GM18507 (cell line): ENCODE results near the gene OPTC.
"Not testable (repeated sequence)": the region's sequence is repeated elsewhere in the genome, so short reads cannot be mapped to it uniquely, and the experiment has no call there.

Experiments
- DNase-seq: peaks from one replicate; pipeline ENCODE4 v3.0.0; 2011; ENCODE audit warnings: low read depth; ENCODE audit not compliant: insufficient read length; ENCODE audit errors: extremely low spot score
- FAIRE-seq: peaks from 2 replicates; lab custom pipeline; 2011; peaks lifted over from hg19 to GRCh38; lab: Jason Lieb, UNC

OPTC gene, protein sequence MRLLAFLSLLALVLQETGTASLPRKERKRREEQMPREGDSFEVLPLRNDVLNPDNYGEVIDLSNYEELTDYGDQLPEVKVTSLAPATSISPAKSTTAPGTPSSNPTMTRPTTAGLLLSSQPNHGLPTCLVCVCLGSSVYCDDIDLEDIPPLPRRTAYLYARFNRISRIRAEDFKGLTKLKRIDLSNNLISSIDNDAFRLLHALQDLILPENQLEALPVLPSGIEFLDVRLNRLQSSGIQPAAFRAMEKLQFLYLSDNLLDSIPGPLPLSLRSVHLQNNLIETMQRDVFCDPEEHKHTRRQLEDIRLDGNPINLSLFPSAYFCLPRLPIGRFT

DNA sequence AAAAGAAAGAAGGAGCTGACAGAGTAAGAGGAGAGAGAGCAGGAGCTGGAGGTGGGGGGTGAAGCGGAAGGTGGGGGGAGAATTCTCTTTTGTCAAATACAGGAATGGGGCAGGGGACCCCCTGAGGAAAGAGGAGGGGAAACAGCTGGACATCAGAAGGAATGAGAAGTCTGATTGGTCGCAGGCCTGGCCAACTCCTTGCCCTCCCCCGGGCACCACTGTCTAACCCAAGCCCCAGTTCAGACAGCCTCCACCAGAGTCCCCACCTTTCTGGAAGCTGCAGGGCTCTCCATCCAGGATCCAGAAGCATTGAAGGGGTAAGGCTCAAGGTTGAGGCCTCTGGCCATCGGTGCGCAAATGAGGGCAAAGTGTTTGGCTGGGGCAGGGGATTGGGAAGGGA lies at the start of gene OPTC:
Gene OPTC, plus strand, starts transcription at position 253 of the 400 bp plus-strand sequence. CDS start 1,853 bp downstream, outside the sequence.
- DNase-seq = no peak
- no peak for FAIRE-seq

DNA sequence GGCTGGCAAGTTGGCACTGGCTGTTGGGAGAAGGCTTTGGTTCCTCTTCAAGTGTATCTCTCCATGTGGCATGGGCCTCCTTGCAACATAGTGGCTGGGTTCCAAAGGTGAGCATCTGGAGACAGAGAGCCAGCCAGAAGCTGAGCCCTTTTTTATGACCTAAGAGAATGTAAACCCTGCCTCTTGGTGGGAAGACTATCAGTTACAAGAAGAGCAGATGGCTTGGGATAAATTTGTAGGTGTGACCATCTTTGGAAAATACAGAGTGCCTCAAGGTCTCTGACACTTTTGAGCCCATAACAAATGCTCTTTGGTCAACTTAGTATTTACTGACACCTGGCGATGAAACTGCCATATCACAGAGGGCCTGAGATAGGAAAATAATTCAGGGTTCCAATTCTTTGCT lies 49.8 kb upstream of the OPTC start:
- FAIRE-seq = no peak
- no peak for DNase-seq

DNA sequence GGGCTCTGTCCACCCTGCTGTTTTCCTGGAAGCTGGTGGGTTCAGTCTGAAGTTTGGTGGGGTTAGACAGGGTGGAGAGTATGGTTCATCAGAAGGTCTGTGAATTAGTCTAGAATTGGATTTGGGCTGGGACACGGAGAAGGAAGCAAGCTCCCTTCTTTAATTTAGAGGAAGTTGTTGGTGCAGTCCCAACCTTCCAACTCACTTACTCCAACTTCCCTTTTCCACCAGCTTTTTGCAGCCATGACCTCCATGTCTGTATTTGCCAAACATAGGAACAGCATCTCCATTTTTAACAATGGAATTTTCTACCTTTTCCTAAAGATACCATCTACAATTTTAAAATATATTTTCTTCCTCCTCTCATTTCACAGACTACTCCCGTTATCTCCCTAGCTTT lies 46.8 kb upstream of the OPTC start:
- FAIRE-seq (no peak), DNase-seq (no peak)

DNA sequence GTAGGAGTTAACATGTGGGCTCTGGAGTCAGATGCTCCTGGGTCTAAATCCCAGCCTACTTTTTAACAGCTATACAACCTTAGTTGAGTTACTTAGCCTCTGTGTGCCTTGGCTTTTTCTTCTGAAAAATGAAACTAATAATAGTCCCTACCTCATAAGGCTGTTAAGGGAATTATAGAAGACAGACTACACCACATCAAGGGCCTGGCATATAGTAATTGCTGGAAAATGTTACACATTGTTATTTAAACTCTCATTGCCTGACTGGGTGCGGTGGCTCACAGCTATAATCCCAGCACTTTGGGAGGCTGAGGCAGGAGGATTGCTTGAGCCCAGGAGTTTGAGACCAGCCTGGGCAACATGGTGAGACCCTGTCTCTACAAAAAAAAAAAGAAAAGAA lies 46.4 kb upstream of the OPTC start:
- DNase-seq, FAIRE-seq: not testable (repeated sequence)

DNA sequence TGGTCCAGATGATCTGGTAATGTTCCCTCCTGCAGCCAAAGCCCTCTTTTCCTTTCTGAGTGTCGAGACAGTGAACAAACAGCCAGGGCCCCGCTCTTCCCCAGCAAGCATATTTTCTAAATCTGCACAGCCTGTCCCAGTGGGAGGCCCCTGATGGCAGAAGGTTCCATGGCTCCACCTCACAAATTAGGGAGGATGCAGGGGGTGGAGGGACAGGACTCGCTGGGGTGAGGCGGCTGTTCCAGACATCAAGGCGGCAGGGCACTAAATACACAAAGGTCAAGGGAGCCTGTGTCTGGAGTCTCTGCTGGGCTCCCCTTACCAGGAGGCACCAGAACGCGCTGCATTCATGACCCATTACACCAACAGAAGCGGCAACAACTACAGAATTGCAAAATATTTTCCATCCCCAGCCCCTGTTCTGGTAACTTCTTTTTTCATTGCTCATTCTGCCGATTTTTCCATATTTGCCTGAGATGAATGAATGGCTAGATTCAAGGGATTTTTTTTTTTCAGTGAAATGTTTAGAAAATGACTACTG lies 45.4 kb upstream of the OPTC start:
- no peak for FAIRE-seq
- no peak for DNase-seq

DNA sequence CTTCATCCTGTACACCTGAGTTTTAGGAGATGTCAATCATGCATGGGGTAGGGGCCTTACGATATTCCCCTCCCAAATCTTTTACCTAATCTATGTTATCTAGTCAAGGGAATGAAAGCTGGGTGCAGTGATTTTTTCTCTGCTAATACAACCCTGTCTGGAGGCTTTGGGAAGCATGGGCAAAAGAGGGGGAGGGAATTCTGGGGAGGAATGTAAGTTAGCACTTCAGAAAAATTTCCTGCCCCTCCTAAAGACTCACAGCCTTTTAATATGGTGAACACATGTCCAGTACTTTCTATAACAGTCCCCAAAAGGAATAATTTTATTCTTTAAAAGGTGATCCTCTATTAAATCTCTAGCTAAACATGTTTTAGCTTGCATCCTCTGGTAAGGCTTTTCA lies 44.0 kb upstream of the OPTC start:
- FAIRE-seq = no peak
- no peak for DNase-seq

DNA sequence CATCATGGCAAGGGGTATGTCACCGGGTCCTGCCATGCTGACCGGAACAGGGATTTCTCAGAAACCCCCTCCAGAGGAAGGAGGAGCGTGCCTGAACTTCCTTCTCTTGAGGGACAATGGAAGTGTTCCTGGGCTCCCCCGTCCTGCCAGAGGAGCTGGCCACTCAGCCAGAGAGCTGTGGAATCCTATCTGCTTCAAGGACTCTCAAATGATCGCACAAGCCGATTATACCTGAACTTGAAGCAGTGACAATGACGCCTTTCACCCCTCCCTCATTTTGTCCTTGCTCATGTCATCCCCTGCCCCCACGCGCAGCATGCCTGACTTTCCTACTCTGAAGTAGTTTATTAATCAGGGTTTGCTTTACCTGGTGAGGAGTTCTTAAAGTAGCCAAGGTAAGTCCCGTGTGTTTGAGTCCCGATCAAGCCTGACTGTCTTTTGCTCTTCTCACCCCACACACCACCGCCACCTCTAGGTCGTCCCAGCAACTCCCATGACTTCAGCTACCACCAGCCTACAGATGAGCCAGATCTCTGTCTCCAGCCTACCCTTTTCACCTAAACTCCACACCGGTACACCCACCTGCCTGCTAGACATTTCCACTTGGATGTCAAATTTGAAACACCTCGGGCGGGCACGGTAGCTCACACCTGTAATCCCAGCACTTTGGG lies 43.3 kb upstream of the OPTC start:
- DNase-seq (no peak), FAIRE-seq (no peak)

DNA sequence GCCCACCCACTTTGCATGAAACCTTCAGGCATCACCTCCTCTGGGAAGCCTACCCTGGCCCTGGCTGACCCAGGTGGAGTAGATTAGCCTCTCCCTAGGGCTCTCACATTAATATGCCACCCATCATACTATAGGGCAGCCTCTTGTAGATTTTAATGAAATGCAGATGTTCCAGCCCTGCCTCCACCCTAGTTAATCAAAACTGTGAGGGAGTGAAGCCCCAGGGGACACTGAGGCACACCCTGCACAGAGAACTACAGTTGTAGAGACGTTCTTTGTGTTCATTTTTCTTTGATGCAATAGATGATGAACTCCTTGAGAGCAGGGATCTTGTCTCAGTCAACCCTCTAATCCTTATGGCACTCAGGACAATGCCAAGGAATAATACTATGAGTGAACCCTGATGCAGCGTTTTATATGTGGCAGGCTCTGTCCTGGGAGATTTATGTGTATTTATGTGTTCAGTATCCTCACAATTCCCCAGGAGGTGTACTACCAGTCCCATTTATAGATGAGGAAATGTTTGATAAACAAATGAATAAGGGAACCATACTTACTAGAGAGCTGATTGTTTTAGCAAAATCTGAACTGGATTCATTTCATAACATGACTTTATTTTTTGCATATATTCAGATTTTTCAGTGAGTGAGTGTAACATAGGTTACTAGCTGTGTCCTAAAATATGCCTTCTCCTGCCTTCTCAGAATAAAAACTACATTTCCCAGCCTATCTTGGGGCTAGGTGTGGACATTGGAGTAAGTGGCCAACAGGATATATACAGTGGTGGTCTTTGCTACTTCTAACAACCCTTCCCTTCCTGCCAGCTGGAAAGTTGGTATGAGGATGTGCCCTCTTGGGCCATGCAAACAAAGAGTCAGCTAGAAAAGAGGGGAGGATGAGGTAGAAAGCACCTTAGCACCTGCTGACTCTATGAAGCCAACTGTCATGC lies 41.8 kb upstream of the OPTC start:
- FAIRE-seq (no peak), DNase-seq (no peak)

DNA sequence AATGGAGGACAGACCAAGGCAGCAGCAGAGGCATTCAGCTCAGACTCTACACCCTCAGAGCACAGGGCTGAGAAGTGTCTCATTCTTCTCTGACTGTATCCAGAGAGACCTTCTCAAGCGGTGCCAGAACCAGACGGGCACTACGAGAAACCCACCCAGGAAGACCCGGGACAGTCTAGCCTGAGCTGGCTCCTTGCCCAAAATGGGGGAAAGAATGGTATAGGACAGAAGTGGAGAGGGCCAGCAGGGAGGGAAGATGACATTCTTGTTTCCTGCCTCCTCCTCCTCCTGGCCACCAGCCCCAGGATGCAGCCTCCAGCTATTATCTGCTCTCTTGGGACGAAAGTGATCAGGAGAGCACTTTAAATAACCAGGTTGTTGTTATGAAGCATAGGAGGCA lies 40.9 kb upstream of the OPTC start:
- no peak for DNase-seq
- no peak for FAIRE-seq

DNA sequence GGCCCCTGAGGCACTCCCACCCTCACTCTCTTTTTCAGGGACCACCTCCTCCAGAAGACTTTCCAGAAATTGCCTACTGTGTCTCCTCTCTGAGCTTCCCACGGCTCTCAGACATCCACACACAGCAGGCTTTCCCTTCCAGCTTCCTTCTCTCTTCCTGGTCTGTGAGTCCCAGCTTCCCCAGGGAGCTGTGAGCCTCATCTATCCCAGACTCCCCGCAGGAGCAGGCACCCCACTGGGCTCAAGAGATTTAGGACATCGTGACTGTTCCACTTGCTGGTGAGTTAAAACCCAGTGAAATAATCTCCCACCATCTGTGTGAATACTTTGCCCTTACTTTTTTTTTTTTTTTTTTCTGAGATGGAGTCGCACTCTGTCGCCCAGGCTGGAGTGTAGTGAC lies 40.3 kb upstream of the OPTC start:
- no peak for DNase-seq
- FAIRE-seq = no peak

DNA sequence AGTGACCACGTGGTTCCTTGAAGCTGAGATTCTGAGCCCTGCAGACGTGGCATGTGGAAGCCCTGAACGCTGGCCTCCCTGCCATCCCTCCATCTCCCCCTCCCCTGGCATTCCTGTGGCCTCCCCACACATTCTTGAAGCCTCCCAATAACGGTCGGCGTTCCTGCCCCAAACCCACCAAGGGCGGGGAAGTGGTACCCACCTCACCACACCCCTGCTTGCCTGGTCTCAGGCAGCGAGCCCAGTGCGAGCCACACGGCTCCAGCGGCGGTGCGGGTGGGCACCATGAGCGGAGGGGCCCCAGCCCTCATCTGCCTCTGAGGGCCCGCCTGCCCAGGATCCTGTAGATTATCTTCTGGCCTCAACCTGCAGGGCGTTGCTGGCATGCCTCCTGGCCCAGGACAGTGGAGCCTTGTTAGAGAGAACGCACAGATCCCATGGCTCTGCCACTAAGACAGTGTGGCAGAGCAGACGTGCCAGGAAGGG lies 38.9 kb upstream of the OPTC start:
- DNase-seq = no peak
- FAIRE-seq = no peak

DNA sequence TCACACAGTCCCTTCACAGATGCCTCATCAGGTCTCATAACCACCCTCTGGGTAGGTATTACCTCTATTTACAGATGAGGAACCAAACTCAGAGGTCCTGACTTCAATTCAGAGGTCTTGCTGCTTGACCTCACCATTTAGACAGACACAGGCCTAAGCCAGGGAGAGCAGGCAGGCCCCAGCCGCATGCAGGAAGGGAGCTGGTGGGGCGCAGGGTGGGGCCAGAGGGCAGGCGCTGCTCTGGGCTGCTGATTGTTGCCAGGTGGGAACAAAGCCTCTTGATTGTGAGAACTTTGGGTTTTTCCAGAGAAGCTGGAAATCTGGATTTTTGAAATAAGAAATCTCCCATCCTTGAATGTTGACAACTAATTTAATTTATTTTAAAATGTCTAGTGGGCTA lies 38.2 kb upstream of the OPTC start:
- DNase-seq = no peak
- FAIRE-seq = no peak

DNA sequence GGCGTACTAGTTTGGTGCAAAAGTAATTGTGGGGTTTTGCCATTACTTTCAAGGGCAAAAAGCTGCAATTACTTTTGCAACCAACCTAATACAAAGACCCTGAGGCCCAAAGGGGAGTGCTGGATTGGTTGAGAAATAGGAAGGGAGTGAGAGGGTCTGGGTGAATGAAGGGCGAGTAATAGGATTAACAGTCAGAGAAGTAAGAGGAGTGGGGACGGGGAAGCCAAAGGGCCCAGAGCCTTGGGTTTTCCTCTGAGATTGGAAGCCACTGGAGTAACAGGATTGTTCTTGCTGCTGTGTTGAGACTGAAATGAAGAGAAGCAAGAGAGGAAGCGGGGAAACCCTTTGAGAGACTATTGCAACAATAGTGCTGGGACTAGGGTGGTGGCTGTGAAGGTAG lies 37.4 kb upstream of the OPTC start:
- FAIRE-seq (no peak), DNase-seq (no peak)

DNA sequence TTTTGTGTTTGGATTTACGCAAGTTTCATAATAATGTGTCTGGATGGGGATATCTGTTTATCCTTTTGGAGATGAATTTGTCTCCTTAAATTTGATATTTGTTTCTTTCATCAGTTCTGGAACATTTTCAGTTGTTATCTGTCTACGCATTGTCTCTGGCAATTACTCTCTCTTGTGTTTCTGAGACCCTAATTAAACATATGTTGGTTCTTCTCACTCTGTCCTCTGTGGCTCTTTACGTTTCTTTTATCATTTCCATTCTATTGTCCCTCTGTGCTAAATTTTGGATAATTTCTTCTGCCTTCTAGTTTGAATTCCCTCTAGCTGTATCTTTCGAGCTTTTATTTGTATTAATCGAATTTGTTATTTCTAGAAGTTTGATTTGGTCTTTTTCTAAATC lies 35.9 kb upstream of the OPTC start:
- DNase-seq (no peak), FAIRE-seq (no peak)

DNA sequence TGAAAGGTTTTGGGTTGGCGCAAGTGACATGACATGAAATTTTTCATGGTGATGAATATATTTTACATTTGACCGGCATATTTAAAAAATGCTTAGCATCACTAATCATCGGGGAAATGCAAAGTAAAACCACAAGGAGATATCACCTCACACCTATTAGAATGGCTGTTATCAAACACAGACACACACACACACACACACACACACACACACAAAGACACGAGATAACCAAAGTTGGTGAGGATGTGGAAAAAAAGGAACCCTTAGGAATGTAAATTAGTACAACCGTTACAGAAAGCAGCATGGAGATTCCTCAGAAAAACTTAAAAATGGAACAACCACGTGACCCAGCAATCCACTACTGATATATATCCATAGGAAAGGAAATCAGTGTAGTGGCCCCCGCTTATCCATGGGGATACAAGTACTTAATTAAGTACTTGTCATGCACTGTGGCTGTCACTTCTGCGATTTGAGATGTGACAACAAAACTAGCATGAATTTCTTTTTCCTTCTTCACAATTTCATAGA lies 34.2 kb upstream of the OPTC start:
- no peak for FAIRE-seq
- DNase-seq = no peak

DNA sequence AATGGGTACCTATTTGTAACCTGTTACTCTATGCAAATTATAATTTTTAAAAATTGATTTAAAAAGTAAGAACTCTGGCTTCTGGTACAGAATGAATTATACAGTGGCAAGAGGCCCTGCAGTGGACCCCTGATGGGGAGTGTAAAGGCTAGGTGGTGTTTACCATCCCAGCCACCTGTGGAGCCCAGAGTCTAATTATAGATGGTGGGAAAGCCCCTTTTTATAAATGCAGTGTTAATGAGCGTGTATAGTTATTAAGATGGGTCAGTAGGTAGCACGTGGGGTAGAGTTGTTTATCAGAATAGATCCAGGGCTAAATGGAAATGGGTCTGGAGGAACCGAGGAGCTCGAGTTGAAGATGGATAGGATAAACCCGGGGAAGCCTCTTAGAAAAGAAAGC lies 32.2 kb upstream of the OPTC start:
- DNase-seq = no peak
- no peak for FAIRE-seq

DNA sequence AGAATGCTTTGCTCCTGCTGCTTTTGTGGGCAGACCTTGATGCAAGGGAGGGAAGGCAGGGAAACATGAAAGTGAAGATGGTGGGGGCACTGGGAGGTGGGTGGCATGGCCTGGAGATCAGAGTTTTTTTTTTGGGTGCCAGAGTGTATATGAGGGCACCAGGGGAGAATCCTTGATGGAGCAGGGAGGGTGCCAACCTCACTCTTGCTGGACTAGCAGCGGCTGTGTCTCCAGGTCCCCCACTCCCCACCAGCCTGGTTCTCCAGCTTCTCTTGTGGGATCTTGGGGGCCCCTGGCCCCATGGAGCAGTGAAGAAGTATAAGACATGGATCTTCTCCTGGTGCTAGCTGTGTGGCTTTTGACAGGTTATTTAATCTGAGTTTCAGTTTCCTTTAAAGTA lies 31.8 kb upstream of the OPTC start:
- no peak for DNase-seq
- FAIRE-seq = no peak

DNA sequence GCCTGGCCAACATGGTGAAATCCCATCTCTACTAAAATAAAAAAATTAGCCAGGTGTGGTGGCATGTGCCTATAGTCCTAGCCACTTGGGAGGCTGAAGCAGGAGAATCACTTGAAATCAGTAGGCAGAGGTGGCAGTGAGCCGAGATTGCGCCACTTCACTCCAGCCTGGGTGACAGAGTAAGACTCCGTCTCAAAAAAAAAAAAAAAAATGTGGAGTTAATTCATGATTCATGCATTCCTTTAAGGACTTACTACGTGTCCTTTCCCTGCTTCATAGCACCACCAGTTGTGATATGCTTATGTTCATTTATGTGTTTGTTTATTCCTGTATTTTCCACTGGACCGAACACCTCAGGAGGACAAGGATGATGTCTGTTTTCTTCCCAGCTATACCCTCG lies 31.1 kb upstream of the OPTC start:
- DNase-seq (no peak), FAIRE-seq (no peak)

DNA sequence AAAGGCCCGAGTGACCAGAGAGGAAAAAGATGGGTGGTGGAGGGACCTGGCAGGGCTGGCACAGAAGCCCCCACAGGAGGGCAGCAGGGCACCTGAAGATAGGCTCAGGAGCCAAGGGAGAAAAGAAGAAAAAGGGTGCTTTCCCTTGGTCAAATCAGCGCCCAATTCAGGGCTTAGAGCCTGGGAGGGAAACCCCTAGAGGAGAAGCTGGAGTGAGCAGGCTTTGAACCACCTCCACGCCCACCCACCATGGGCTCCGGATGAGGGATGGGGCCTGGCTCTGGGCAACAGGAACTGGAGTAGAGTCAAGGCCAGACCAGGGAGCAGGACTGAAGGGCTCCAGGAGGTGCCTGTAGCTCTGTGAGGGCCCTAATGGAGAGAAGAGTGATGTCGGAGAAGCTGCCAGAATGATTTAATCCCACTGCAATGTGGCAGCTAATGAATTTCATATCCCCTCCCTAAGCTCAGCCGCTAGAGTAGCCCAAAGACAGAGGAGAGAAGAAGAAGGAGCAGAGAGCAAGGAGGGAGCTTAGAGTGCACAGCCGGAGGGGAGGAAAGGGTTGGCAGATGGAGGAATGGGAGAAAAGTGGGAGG lies 30.4 kb upstream of the OPTC start:
- FAIRE-seq (no peak), DNase-seq (no peak)
